GM19328 (cell line): ENCODE measurements around the gene CELF2.

ENCODE experiments used
- ATAC-seq: cut with Tn5 transposase; IDR thresholded peaks from one replicate; pipeline ENCODE4 v1.9.1; 2021; ENCODE audit warnings: mild to moderate bottlenecking, moderate library complexity; ENCODE audit not compliant: unreplicated experiment

The CELF2 gene

DNA sequence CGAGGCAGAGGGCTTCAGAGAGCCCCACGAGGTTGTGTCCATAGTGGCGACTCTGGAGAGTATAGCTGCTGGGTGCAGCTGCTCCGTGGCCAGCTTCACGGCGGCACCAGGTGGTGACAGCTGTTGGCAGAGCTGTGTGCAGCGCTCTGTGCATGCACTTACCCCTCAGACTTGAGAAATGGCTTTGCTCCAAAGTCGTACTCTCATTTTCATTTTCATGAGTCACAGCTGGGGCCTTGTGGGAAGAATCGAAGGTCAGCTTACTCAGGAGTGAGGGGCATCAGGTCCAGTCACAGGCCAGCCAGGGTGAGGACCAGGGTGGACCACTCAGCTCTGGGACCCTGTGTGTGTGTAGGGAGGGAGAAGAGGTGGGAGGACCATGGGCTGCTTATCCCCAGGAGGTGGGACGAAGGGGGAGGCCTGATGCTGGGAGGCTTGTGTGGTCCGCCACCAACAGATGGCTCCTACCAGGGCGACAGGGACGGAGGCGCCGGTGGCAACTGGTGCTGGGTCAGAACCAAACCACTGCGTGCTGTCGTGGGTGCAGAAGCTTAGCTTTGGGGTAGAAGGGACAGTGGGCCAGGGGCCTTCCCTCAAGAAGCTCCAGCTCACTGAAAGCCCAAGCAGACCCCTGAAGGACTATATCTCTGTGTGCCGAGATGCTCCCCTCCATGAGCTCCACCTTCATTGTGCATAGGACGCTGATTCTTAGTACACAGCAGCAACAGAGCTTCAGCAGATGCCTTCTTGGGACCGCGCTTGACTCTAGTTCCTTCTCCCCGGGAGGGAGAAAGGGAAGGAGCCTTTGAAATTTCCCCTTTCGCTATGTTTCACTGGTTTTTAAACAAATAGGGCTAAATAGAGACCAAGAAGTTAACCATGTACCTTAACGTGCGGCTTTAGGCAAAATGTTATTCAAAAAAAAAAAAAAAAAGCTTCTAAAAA is 225.0 kb downstream of the CELF2 start:
- peak; percentile 49 for ATAC-seq

GRCh38 chr10:11243425-11244222 is 226.0 kb downstream of the CELF2 start:
- ATAC-seq: no peak

GRCh38 chr10:11245095-11245479 is 227.4 kb downstream of the CELF2 start:
- no peak for ATAC-seq

DNA sequence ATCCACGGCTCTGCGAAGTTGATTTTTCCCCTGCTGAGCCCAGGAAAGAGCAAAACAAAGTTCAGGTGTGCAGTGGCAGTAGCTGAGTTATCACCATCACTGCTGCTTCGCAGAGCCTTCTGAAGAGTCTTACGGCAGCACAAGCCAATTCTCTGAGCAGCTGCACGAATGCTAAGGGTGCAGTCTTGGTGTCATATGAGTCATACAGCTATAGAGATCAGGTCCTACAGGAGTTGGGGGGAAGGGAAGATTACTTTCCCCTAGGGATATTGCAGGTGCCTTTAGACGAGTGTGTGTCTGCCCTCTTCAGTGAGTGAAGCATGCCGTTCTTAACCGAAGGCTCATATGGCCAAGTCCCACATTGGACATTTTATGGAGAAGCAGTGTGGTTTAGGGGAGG is 227.8 kb downstream of the CELF2 start:
- ATAC-seq: peak; percentile 37

DNA sequence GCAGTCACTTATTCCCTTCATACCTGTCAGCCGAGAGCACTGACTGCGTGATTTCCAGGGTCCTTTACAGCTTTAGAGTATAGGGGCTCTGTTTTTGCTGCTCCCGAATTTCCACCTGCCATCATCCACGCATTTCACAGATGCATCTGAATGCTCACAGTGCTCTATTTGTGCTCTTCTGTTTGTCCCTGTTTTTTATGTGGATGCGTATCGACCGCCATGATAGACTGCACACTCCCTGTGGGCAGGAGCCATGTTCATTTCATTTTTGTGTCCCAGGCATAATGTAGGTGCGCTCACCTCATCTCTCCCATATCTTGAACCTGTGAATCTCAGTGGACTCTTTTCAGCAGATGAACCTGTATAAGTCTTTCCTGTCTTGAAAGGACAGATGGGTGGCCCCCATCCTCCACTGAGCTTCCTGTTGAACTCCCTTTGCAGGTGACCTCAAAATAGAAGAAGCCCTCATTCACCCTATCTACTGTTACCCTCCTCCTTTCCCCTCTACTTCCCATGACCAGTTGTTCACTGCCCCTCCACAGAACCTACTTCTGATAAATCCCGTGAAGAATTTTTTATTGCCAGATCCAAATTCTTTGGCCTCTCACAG is 228.4 kb downstream of the CELF2 start:
- ATAC-seq: no peak

DNA sequence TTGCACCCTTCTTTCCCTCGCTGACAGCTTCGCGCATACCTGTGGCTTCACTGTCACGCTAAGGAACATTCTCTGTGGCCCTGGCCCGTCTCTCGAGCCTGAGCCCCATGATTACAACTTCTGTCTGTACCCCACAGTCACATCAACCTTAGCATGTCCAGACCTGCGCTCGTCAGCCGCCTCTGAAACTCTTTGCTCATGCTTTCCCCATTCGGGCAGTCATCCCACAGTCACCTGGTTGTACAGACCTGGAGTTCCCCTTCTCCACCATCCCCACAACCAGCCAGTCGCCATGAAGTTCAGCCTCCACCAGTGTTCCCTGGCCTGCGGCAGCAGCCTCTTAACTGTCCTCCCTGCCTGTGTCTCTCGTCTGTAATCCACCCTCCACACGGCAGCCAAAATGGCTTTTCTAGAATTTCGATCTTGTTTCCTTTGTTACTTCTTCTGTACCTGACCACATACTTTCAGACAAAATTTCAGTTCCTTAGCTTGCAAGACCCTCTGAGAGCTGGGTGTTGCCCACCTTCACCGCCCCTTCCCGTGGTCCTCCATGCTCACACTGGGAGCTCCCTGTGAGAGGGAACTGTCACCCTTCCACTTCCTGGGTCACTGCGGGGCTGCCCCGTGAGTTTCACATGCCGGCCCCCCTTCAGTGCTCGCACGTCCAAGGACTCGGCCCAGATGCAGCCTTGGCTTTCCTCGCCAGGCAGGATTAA is 229.2 kb downstream of the CELF2 start:
- ATAC-seq: no peak

DNA sequence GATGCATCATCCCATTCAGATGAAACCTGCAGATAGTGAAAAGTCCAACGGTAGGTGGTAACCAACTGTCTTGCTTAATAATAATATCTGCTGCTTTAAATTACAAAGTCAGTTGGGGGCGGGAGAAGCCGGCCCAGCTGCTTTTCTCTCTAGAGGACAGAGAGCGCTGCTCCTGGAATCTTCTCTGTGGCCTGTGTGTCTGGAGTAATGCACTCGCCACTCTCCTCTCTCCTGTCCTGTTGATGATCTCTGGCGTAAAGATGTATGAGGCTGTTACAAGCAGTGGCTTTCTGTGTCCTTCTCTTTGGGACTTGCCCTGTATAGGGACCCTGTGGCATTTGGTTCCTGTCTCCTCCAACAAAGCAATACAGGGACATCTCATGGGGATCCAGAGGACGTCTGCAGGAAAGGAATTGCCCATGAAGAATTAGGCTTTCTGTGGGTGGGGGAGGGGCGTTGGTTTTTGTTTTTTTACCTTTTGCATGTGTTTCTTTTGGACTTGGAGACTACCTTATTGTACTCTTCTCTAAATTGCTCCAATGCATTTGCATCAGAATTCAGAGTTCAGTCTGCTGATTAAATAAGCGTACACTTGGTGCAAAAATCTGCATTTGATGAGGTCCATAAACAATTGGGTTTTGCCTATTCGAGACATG is 231.6 kb downstream of the CELF2 start:
- ATAC-seq: no peak

DNA sequence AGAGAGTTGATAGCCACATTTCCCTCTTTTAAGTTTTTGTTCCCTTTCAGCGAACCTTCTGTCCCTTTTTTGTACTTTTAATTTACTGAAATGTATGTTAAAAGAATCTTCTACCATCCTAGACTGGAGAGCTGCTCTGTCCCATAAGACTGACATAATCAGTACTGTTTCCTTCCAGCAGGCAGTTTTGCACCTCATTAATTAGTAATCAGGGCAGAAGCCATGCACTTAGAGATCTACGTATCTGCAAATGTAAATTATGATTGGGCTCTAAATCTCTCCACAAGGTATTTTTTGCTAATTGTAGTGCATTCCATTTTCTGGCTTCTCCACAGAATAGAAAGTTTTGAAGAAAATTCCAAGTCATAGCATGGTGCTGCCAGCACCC is 232.1 kb downstream of the CELF2 start:
- ATAC-seq: no peak

DNA sequence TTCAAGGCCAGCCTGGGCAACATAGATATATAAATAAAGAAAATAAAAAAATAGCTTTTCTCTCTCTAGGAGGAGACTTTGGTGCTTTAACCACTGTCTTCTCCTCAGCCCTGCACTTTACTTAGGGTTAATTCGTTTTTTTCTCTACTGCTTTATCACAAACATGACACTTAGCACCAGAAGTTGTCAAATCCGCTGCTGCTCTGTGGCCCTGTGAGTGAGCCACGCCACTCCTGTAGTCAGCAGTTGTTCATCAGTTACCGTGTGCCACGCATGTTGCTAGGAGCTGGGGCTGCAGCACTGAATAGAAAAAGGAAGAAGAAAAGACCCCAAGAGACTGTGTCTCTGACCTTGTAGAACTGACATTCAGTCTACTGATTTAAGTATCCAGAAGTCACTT is 232.6 kb downstream of the CELF2 start:
- no peak for ATAC-seq

DNA sequence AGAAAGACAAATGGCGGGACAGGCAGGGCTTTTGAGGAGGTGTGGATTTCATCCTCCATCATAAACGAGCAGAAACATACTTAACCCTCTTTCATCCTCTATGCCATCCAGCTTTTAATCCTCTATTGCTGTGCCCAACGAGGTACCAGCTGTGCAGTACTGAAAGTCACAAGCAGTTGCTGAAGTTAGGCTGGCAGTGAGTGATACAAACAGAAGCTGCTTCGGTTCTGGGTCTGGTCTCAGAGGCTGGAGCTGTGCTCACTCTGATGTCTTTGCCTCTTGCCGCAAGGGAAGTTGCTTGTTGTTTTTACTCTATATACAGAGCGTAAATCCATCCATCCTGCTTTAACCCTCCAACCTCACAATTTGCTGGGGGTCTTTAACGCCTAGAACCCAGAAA is 235.2 kb downstream of the CELF2 start:
- ATAC-seq: no peak

- ATAC-seq: no peak
Observed at GRCh38 chr10:11253385-11254002, 235.8 kb downstream of the CELF2 start.

DNA sequence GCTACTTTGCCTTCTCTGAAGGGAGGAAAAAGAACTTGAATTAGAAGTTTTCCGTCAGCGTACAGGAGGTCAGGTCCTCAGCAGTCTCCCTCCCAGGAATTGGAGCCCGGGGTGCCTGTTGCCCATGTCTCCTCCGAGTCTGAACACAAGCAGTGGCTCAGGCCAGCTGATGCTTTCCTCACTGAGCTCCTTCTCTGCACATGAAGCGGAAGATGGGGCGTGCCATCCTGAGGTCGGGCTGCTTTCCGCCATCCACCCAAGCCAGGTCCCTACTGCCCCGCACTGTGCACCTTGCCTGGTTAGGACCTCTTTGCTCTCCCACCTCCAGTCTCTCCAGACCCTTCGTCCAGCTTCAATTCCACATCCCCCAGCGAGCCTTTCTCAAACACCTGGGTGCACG is 237.5 kb downstream of the CELF2 start:
- ATAC-seq: no peak

GRCh38 chr10:11255796-11256444 is 238.2 kb downstream of the CELF2 start:
- ATAC-seq: no peak

DNA sequence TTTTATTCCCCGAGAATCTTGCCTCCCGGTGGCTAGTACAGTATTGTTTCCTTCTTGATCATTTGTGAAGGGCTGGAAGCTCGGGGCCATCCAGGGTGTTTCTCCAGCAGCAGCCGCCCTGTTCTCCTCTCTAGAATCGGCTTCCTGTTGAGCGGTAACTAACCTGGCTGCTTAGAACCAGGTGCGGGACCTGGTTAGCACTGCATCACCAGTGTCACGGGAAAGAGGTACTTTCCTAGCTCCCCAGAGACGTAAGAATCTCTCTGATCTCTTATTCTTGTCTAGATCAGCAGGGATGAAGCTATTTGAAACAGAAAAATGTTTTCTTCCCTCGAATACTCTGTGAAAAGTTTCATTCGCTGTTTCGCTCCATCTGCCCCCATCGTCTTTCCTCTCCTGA is 239.2 kb downstream of the CELF2 start:
- ATAC-seq: no peak

DNA sequence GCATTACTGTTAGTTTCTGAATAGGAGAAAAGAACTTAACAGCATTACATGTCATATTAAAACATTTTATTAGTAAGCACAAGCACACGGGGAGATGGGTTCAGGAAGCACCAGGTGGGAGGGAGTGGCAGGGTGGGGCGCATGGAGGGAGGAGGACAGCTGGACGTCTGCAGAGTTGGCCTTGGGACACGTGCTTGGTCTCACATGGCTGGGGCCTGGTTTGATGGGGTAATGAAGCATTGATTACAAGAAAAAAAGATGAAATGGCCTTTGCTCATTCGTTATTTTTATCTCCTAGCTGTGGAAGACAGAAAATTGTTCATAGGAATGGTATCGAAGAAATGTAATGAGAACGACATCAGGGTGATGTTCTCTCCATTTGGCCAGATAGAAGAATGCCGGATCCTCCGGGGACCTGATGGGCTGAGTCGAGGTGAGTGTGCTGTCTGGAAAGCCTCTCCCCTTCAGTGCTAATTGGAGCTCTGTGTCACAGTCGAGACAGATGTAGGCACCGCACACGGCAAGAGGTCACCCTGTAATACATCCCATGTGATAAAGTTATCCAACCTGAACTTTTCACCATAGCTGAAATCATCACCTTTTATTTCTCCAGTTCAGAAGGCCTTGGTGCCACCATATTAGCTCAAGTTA is 239.9 kb downstream of the CELF2 start:
- no peak for ATAC-seq

GRCh38 chr10:11260170-11260569 is 242.5 kb downstream of the CELF2 start:
- ATAC-seq: no peak

DNA sequence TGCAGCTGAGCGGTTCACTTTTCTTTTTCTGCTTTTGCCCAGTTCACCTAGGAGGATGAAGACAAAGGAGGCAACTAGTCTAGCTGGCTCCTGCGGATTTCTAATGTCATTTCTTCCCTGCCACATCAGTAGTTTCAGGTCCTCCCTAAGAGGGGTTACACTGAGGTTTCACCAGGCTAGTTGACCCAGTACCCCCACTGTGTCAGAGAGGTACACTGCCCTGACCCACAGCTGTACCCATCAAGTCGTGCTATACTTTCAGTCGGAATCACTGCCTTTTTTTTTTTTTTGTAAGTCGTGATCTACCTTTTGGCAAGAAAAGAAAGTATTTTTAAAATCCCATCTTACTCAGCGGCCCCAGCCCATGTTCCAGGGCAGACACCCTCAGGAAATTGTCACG is 243.5 kb downstream of the CELF2 start:
- no peak for ATAC-seq

- ATAC-seq: peak; percentile 46
Observed at GRCh38 chr10:11261687-11262493, 244.2 kb downstream of the CELF2 start.
